Mucosa of stomach (tissue), 1 donor: Measurements from ENCODE around the gene PTPN11.
"Not testable (repeated sequence)": the region's sequence is repeated elsewhere in the genome, so short reads cannot be mapped to it uniquely, and the experiment has no call there.

ENCODE experiments used
- H3K27me3 ChIP-seq: one replicate; pipeline ENCODE4 v1.7.0; 2013; ENCODE audit warnings: mild to moderate bottlenecking, low read length; ENCODE audit not compliant: control insufficient read depth, insufficient read depth
- H3K36me3 ChIP-seq: one replicate; pipeline ENCODE4 v1.7.0; 2013; ENCODE audit warnings: low read length; ENCODE audit not compliant: control insufficient read depth, insufficient read depth
- H3K4me1 ChIP-seq: one replicate; pipeline ENCODE4 v1.7.0; 2013; ENCODE audit warnings: mild to moderate bottlenecking, low read length; ENCODE audit not compliant: control insufficient read depth, insufficient read depth
- H3K4me3 ChIP-seq: one replicate; pipeline ENCODE4 v1.7.0; 2013; ENCODE audit warnings: low read length
- H3K9ac ChIP-seq: one replicate; pipeline ENCODE4 v1.7.0; 2013; ENCODE audit warnings: mild to moderate bottlenecking, low read length, moderate library complexity
- H3K9me3 ChIP-seq: one replicate; pipeline ENCODE4 v1.7.0; 2013; ENCODE audit warnings: mild to moderate bottlenecking, low read length, moderate library complexity; ENCODE audit not compliant: control insufficient read depth
- donor health status: Pancreatic carcinoma.

Gene PTPN11

GRCh38 chr12:112439769-112440168 lies 21.0 kb downstream of the PTPN11 start:
- Histone ChIP-seq H3K4me3 (no peak overlapping the region), H3K4me1 (no peaks in the 10 kb centered on the region), H3K36me3 (no peaks in the 10 kb centered on the region), H3K9ac (no peak overlapping the region), H3K27me3 (no peaks in the 10 kb centered on the region), H3K9me3 (no peaks in the 10 kb centered on the region)

GRCh38 chr12:112440653-112441052 lies 21.9 kb downstream of the PTPN11 start:
- H3K9ac ChIP-seq, H3K4me3 ChIP-seq, H3K9me3 ChIP-seq, H3K4me1 ChIP-seq, H3K27me3 ChIP-seq, H3K36me3 ChIP-seq: not testable (repeated sequence)

GRCh38 chr12:112443916-112444315 lies 25.2 kb downstream of the PTPN11 start:
- H3K27me3 ChIP-seq = no peaks in the 10 kb centered on the region
- no peaks in the 10 kb centered on the region for H3K9me3 ChIP-seq
- H3K9ac ChIP-seq = no peak overlapping the region
- H3K36me3 ChIP-seq = no peaks in the 10 kb centered on the region
- H3K4me3 ChIP-seq = no peak overlapping the region
- H3K4me1 ChIP-seq = no peaks in the 10 kb centered on the region

- H3K9ac ChIP-seq = no peak overlapping the region
- H3K36me3 ChIP-seq = no peaks in the 10 kb centered on the region
- no peaks in the 10 kb centered on the region for H3K4me1 ChIP-seq
- H3K9me3 ChIP-seq = no peaks in the 10 kb centered on the region
- no peak overlapping the region for H3K4me3 ChIP-seq
- no peaks in the 10 kb centered on the region for H3K27me3 ChIP-seq
Measured at GRCh38 chr12:112446008-112446725, 27.4 kb downstream of the PTPN11 start.

- Histone ChIP-seq H3K27me3 (no peaks in the 10 kb centered on the region), H3K4me1 (no peaks in the 10 kb centered on the region), H3K9ac (no peak overlapping the region), H3K4me3 (no peak overlapping the region), H3K36me3 (no peaks in the 10 kb centered on the region), H3K9me3 (no peaks in the 10 kb centered on the region)
Measured at GRCh38 chr12:112447106-112447505, 28.4 kb downstream of the PTPN11 start.

- H3K9ac ChIP-seq, H3K27me3 ChIP-seq, H3K4me3 ChIP-seq, H3K36me3 ChIP-seq, H3K9me3 ChIP-seq, H3K4me1 ChIP-seq: not testable (repeated sequence)
Measured at GRCh38 chr12:112448165-112448564, 29.4 kb downstream of the PTPN11 start.

- no peaks in the 10 kb centered on the region for H3K9me3 ChIP-seq
- no peak overlapping the region for H3K4me3 ChIP-seq
- H3K4me1 ChIP-seq = no peaks in the 10 kb centered on the region
- no peak overlapping the region for H3K9ac ChIP-seq
- no peaks in the 10 kb centered on the region for H3K27me3 ChIP-seq
- H3K36me3 ChIP-seq = peaks cover 8% of the 10 kb centered on the region
Measured at GRCh38 chr12:112450725-112451124, 32.0 kb downstream of the PTPN11 start.

GRCh38 chr12:112456029-112456428 lies 37.3 kb downstream of the PTPN11 start:
- Histone ChIP-seq H3K36me3 (peaks cover 8% of the 10 kb centered on the region), H3K9ac (no peak overlapping the region), H3K4me3 (no peak overlapping the region), H3K27me3 (no peaks in the 10 kb centered on the region), H3K9me3 (no peaks in the 10 kb centered on the region), H3K4me1 (no peaks in the 10 kb centered on the region)

GRCh38 chr12:112457142-112457541 lies 38.4 kb downstream of the PTPN11 start:
- H3K36me3 ChIP-seq = not testable (repeated sequence)

GRCh38 chr12:112458330-112458729 lies 39.6 kb downstream of the PTPN11 start:
- H3K9ac ChIP-seq = no peak overlapping the region
- peaks cover 8% of the 10 kb centered on the region for H3K36me3 ChIP-seq
- no peaks in the 10 kb centered on the region for H3K27me3 ChIP-seq
- H3K4me3 ChIP-seq = no peak overlapping the region
- no peaks in the 10 kb centered on the region for H3K4me1 ChIP-seq
- no peaks in the 10 kb centered on the region for H3K9me3 ChIP-seq

More at GRCh38 chr12:112457142-112457541, 38.4 kb downstream of the PTPN11 start:
- not testable (repeated sequence) for H3K9ac ChIP-seq, H3K27me3 ChIP-seq, H3K4me3 ChIP-seq, H3K4me1 ChIP-seq, H3K9me3 ChIP-seq

GRCh38 chr12:112458751-112459150 lies 40.0 kb downstream of the PTPN11 start:
- Histone ChIP-seq H3K36me3 (peaks cover 8% of the 10 kb centered on the region), H3K4me3 (no peak overlapping the region), H3K27me3 (no peaks in the 10 kb centered on the region)

GRCh38 chr12:112463478-112463877 lies 44.7 kb downstream of the PTPN11 start:
- Histone ChIP-seq H3K4me3 (no peak overlapping the region), H3K27me3 (peaks cover 7% of the 10 kb centered on the region), H3K9me3 (no peaks in the 10 kb centered on the region), H3K4me1 (peaks cover 9% of the 10 kb centered on the region), H3K36me3 (no peaks in the 10 kb centered on the region), H3K9ac (no peak overlapping the region)

More at GRCh38 chr12:112458751-112459150, 40.0 kb downstream of the PTPN11 start:
- no peaks in the 10 kb centered on the region for H3K4me1 ChIP-seq
- H3K9ac ChIP-seq = no peak overlapping the region
- no peaks in the 10 kb centered on the region for H3K9me3 ChIP-seq

GRCh38 chr12:112464605-112465004 lies 45.9 kb downstream of the PTPN11 start:
- Histone ChIP-seq H3K36me3 (no peaks in the 10 kb centered on the region), H3K4me3 (no peak overlapping the region), H3K9ac (no peak overlapping the region), H3K27me3 (peaks cover 8% of the 10 kb centered on the region), H3K9me3 (no peaks in the 10 kb centered on the region), H3K4me1 (peaks cover 9% of the 10 kb centered on the region)
